ENCODE data around the gene FGF7. TPM values are rescaled to one million over a fixed set of nuclear protein-coding genes. Genes with fewer than 3 reads are reported as not detected.
"Not testable (repeated sequence)": the region's sequence is repeated elsewhere in the genome, so short reads cannot be mapped to it uniquely, and the experiment has no call there.

Gene FGF7
- total RNA-seq, 1 donor from 2014 or later, result not detected

GRCh38 chr15:49507261-49507660, 84.2 kb downstream of the FGF7 start:
- H3K36me3 ChIP-seq (ENCODE audit: control insufficient read depth, insufficient read depth, low read length), result no peaks in the 10 kb centered on the region
- DNase-seq (ENCODE audit: low read depth), result no peak
- no peaks in the 10 kb centered on the region for H3K27me3 ChIP-seq (ENCODE audit: control insufficient read depth, insufficient read depth, low read length)
- no peak overlapping the region for H3K4me3 ChIP-seq (ENCODE audit: low read depth, low read length)
- TF ChIP-seq CTCF (IDR thresholded peaks at IDR 0.05; ENCODE audit: insufficient read depth, low read length, poor library complexity, severe bottlenecking), result no peak

- not testable (repeated sequence) for H3K4me3 ChIP-seq (ENCODE audit: low read depth, low read length); DNase-seq (ENCODE audit: low read depth); H3K27me3 ChIP-seq (ENCODE audit: control insufficient read depth, insufficient read depth, low read length); H3K36me3 ChIP-seq (ENCODE audit: control insufficient read depth, insufficient read depth, low read length)
Observed at GRCh38 chr15:49512739-49513138, 89.7 kb downstream of the FGF7 start.

GRCh38 chr15:49521802-49522201, 98.8 kb downstream of the FGF7 start:
- peak; percentile 3 for TF ChIP-seq CTCF (IDR thresholded peaks at IDR 0.05; ENCODE audit: insufficient read depth, low read length, poor library complexity, severe bottlenecking)
- DNase-seq (ENCODE audit: low read depth), result no peak
- Histone ChIP-seq H3K27me3 (ENCODE audit: control insufficient read depth, insufficient read depth, low read length) (no peaks in the 10 kb centered on the region), H3K36me3 (ENCODE audit: control insufficient read depth, insufficient read depth, low read length) (no peaks in the 10 kb centered on the region), H3K4me3 (ENCODE audit: low read depth, low read length) (no peak overlapping the region)

GRCh38 chr15:49528289-49528688, 105.2 kb downstream of the FGF7 start:
- H3K27me3 ChIP-seq (ENCODE audit: control insufficient read depth, insufficient read depth, low read length), result no peaks in the 10 kb centered on the region
- H3K4me3 ChIP-seq (ENCODE audit: low read depth, low read length), result no peak overlapping the region
- no peaks in the 10 kb centered on the region for H3K36me3 ChIP-seq (ENCODE audit: control insufficient read depth, insufficient read depth, low read length)
- no peak for TF ChIP-seq CTCF (IDR thresholded peaks at IDR 0.05; ENCODE audit: insufficient read depth, low read length, poor library complexity, severe bottlenecking)
- DNase-seq (ENCODE audit: low read depth), result no peak

- Histone ChIP-seq H3K36me3 (ENCODE audit: control insufficient read depth, insufficient read depth, low read length) (no peaks in the 10 kb centered on the region), H3K27me3 (ENCODE audit: control insufficient read depth, insufficient read depth, low read length) (no peaks in the 10 kb centered on the region), H3K4me3 (ENCODE audit: low read depth, low read length) (no peak overlapping the region)
- no peak for TF ChIP-seq CTCF (IDR thresholded peaks at IDR 0.05; ENCODE audit: insufficient read depth, low read length, poor library complexity, severe bottlenecking)
- no peak for DNase-seq (ENCODE audit: low read depth)
Observed at GRCh38 chr15:49530092-49530491, 107.0 kb downstream of the FGF7 start.

Other genes with a start within 250 kb of the FGF7 start
- 5.3 and 5.8 TPM in 2 replicates for gene FAM227B, start 197.6 kb downstream of the FGF7 start, total RNA-seq
- 14.0 and 14.7 TPM in 2 replicates for gene DTWD1, start 197.8 kb downstream of the FGF7 start, total RNA-seq

Measured in kidney epithelial cell (primary cell).